Caco-2 (cell line): ENCODE data around the gene CEP250. TPM values are rescaled to one million over a fixed set of nuclear protein-coding genes. Genes with fewer than 3 reads are reported as not detected.

Experiments
- BruUV-seq: library from RNA; stranded (reverse); fragments of 400-500 nt; replicated peaks from 2 replicates; lab custom pipeline; 2021; lab: Mats Ljungman, UMichigan
- CTCF ChIA-PET: fragments of 300-600 bp; sonication (Branson Sonifier 250); formaldehyde crosslinking; loops from one replicate; lab custom pipeline; 2022; ENCODE audit warnings: antibody characterized with exemption; lab: Charles Lee
- POLR2A ChIA-PET: fragments of 300-600 bp; sonication (Branson Sonifier 250); formaldehyde crosslinking; loops from one replicate; lab custom pipeline; 2022; ENCODE audit warnings: antibody characterized with exemption; lab: Charles Lee
- DNase-seq, 2 experiments: peaks; one replicate each; pipeline versions ENCODE4 v3.0.0 to v3.0.0-alpha.2; 2020 to 2022
- H3K27me3 ChIP-seq: replicated peaks from 2 replicates; pipeline ENCODE4 v1.6.0; 2011; ENCODE audit warnings: low read length; ENCODE audit not compliant: control insufficient read depth, insufficient read depth
- H3K36me3 ChIP-seq: 2 replicates; pipeline ENCODE4 v1.5.1; 2011; ENCODE audit warnings: low read length; ENCODE audit not compliant: control insufficient read depth, insufficient read depth
- H3K4me1 ChIP-seq: fragments of 250-450 bp; sonication (Bioruptor Pico); 2 replicates; pipeline ENCODE4 v1.5.1; 2020; ENCODE audit warnings: mild to moderate bottlenecking
- H3K4me3 ChIP-seq: 2 replicates; pipeline ENCODE4 v1.5.1; 2011; ENCODE audit warnings: low read depth, mild to moderate bottlenecking, control low read depth, low read length
- H3K9me3 ChIP-seq: fragments of 250-450 bp; sonication (Bioruptor Pico); 2 replicates; pipeline ENCODE4 v1.5.1; 2020; ENCODE audit warnings: mild to moderate bottlenecking, moderate library complexity
- H3K27ac Mint-ChIP-seq: one replicate; pipeline ENCODE4 v1.8.0; 2022; ENCODE audit warnings: mixed read lengths; ENCODE audit not compliant: unreplicated experiment
- H3K27me3 Mint-ChIP-seq: one replicate; pipeline ENCODE4 v1.8.0; 2022; ENCODE audit warnings: mixed read lengths; ENCODE audit not compliant: insufficient read depth, unreplicated experiment
- H3K36me3 Mint-ChIP-seq: one replicate; pipeline ENCODE4 v1.8.0; 2022; ENCODE audit warnings: mild to moderate bottlenecking, mixed read lengths; ENCODE audit not compliant: insufficient read depth, unreplicated experiment
- H3K4me1 Mint-ChIP-seq: one replicate; pipeline ENCODE4 v1.8.0; 2022; ENCODE audit warnings: low read depth, mixed read lengths; ENCODE audit not compliant: unreplicated experiment
- H3K4me3 Mint-ChIP-seq: one replicate; pipeline ENCODE4 v1.8.0; 2022; ENCODE audit warnings: mild to moderate bottlenecking, moderate library complexity, mixed read lengths; ENCODE audit not compliant: unreplicated experiment
- H3K9me3 Mint-ChIP-seq: one replicate; pipeline ENCODE4 v1.8.0; 2022; ENCODE audit warnings: mixed read lengths; ENCODE audit not compliant: unreplicated experiment
- intact Hi-C: fragments of 100-400 bp; cut with micrococcal nuclease; formaldehyde crosslinking; loops from one replicate; pipeline ENCODE4 v1.10.0; 2022; ENCODE audit not compliant: unreplicated experiment
- total RNA-seq: library from RNA; stranded (reverse); gene quantifications from 2 replicates; pipeline ENCODE4 v1.2.3, GENCODE V29; 2022
- TF ChIP-seq, protein P1 (sequence below), 2 experiments: fragments of 200-600 bp in 1 of 2; IDR thresholded peaks; 1 replicate in 1 of 2; 2 replicates in 1 of 2; pipeline versions ENCODE4 v1.5.1 to v1.8.0; 2011 to 2022; ENCODE audit warnings: antibody characterized with exemption in 1 of 2, control low read depth in 1 of 2, inconsistent platforms in 1 of 2, low read depth in 1 of 2, low read length in 1 of 2, mild to moderate bottlenecking in 1 of 2, moderate library complexity in 1 of 2; ENCODE audit not compliant: insufficient read depth in 1 of 2, severe bottlenecking in 1 of 2, unreplicated experiment in 1 of 2

The CEP250 gene
- total RNA-seq, 1 experiment from 2014 or later = 137 TPM

DNA sequence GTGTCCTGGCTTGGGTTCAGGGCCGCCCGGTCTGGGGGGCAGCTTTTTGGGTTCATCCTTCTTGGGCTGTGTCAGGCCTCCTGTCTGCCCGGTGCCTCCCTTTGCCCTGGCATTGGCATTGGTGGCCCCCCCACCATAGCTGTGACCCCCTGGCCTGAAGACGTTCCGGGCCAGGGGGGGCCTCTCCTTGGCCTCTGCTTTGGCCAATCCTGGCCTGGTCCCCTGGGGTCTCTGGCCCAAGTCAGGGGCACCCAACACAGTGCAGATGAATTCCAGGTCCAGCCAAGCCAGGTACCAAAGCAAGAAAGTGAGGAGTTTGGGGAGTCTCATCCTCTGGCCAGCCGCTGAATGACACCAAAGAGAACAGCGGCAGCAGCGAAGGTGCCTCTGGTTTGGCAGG, 17.8 kb upstream of the CEP250 start:
- H3K9me3 Mint-ChIP-seq = no peaks in the 10 kb centered on the region
- POLR2A ChIA-PET = interaction anchor here (0.7 kb wide), 1 partner anchor 305 kb away, joined by 5 read pairs; no protein-coding TSS in a partner anchor
- H3K4me3 Mint-ChIP-seq = no peak overlapping the region
- H3K36me3 Mint-ChIP-seq = no peaks in the 10 kb centered on the region
- intact Hi-C loops = no loop called here
- Histone ChIP-seq H3K36me3 (no peaks in the 10 kb centered on the region), H3K4me3 (no peak overlapping the region), H3K27me3 (no peaks in the 10 kb centered on the region), H3K9me3 (no peaks in the 10 kb centered on the region), H3K4me1 (peaks cover 4% of the 10 kb centered on the region; the same call in 1 of the 2 replicates)
- no peak overlapping the region for H3K27ac Mint-ChIP-seq
- no peaks in the 10 kb centered on the region for H3K27me3 Mint-ChIP-seq
- no peaks in the 10 kb centered on the region for H3K4me1 Mint-ChIP-seq
- TF ChIP-seq, protein P1, sequence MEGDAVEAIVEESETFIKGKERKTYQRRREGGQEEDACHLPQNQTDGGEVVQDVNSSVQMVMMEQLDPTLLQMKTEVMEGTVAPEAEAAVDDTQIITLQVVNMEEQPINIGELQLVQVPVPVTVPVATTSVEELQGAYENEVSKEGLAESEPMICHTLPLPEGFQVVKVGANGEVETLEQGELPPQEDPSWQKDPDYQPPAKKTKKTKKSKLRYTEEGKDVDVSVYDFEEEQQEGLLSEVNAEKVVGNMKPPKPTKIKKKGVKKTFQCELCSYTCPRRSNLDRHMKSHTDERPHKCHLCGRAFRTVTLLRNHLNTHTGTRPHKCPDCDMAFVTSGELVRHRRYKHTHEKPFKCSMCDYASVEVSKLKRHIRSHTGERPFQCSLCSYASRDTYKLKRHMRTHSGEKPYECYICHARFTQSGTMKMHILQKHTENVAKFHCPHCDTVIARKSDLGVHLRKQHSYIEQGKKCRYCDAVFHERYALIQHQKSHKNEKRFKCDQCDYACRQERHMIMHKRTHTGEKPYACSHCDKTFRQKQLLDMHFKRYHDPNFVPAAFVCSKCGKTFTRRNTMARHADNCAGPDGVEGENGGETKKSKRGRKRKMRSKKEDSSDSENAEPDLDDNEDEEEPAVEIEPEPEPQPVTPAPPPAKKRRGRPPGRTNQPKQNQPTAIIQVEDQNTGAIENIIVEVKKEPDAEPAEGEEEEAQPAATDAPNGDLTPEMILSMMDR (IDR thresholded peaks at IDR 0.05; ENCODE audit: insufficient read depth in 1 of 2, low read depth in 1 of 2, low read length in 1 of 2, severe bottlenecking in 1 of 2, unreplicated experiment in 1 of 2) = no peak
- BruUV-seq = no TSS peak
- no peak for DNase-seq
- CTCF ChIA-PET = interaction anchor here (0.9 to 1.0 kb wide), 2 partner anchors 16 to 95 kb away, joined by 3 to 6 read pairs; no protein-coding TSS in a partner anchor

DNA sequence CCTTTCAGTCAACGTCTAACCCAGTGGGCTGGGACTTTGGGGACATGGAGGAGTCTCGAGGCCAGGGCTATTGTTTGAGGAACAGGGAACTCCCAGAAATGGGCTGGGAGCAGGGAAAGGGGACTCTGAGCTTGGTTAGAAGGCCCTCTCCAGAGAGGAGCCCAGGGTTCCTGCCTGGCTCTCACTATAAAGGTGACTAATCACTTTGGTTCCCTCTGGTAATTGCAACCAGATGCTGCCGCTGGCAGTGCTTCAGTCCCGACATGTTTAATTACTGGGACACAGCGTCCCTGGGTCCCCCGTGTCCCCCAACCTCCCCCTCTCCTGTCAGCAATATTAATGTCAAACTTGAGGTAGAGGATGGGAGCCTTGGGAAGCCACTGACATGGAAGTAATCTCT, 12.4 kb upstream of the CEP250 start:
- H3K36me3 ChIP-seq = no peaks in the 10 kb centered on the region
- peaks cover 4% of the 10 kb centered on the region; the same call in 1 of the 2 replicates for H3K4me1 ChIP-seq
- H3K27me3 ChIP-seq = no peaks in the 10 kb centered on the region
- H3K9me3 ChIP-seq = no peaks in the 10 kb centered on the region
- no peak overlapping the region for H3K4me3 ChIP-seq
- Mint-ChIP-seq H3K27ac (no peak overlapping the region), H3K4me3 (no peak overlapping the region), H3K9me3 (no peaks in the 10 kb centered on the region), H3K4me1 (no peaks in the 10 kb centered on the region), H3K27me3 (no peaks in the 10 kb centered on the region), H3K36me3 (peaks cover 8% of the 10 kb centered on the region)
- ChIA-PET POLR2A (no interaction called here), CTCF (interaction anchor here (0.7 kb wide), 1 partner anchor 720 kb away, joined by 4 read pairs; no protein-coding TSS in a partner anchor)
- intact Hi-C loops = no loop called here
- no peak for DNase-seq
- TF ChIP-seq, protein P1 (IDR thresholded peaks at IDR 0.05; ENCODE audit: insufficient read depth in 1 of 2, low read depth in 1 of 2, low read length in 1 of 2, severe bottlenecking in 1 of 2, unreplicated experiment in 1 of 2) = no peak
- no TSS peak for BruUV-seq

DNA sequence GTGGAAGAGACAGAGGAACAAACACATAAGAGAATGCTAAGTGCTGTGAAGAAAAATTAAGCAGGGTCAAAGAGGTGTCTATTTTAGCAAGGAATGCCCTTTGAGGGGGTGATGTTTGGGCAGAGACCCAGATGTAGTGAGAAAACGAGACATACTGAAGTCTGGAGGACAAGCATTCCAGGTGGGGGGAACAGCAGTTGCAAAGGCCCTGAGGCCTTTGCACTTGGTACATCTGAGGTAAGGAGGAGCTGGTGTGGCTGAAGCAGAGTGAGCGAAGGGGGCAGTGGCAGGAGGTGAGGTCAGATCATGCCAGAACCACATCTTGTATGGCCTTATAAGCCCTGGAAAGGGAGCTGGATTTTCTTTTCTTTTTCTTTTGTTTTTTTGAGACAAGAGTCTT, 11.2 kb upstream of the CEP250 start:
- H3K27me3 Mint-ChIP-seq = no peaks in the 10 kb centered on the region
- ChIA-PET CTCF (interaction anchor here (0.6 to 0.8 kb wide), 4 partner anchors 11 to 889 kb away, joined by 3 to 5 read pairs (median 4); no protein-coding TSS in a partner anchor), POLR2A (interaction anchor here (0.6 to 1.4 kb wide), 2 partner anchors 11 kb away, joined by 3 to 15 read pairs; partner anchors contain the start of gene CEP250)
- DNase-seq = no peak
- no peak overlapping the region for H3K4me3 ChIP-seq
- H3K27ac Mint-ChIP-seq = no peak overlapping the region
- TF ChIP-seq, protein P1 (IDR thresholded peaks at IDR 0.05; ENCODE audit: insufficient read depth in 1 of 2, low read depth in 1 of 2, low read length in 1 of 2, severe bottlenecking in 1 of 2, unreplicated experiment in 1 of 2) = no peak
- no peak overlapping the region for H3K4me3 Mint-ChIP-seq
- H3K27me3 ChIP-seq = no peaks in the 10 kb centered on the region
- intact Hi-C loops = no loop called here
- H3K4me1 Mint-ChIP-seq = no peaks in the 10 kb centered on the region
- peaks cover 3% of the 10 kb centered on the region; the same call in 1 of the 2 replicates for H3K4me1 ChIP-seq
- H3K9me3 ChIP-seq = no peaks in the 10 kb centered on the region
- no TSS peak for BruUV-seq
- peaks cover 8% of the 10 kb centered on the region for H3K36me3 Mint-ChIP-seq
- H3K36me3 ChIP-seq = no peaks in the 10 kb centered on the region
- no peaks in the 10 kb centered on the region for H3K9me3 Mint-ChIP-seq
